Panc1 (cell line): Measurements from ENCODE around the gene CACNA1E. TPM values are rescaled to one million over a fixed set of nuclear protein-coding genes. Genes with fewer than 3 reads are reported as not detected.

Experiments
- ATAC-seq: fragments of 200-7000 bp; cut with Tn5 transposase; 2 replicates; pipeline ENCODE4 v1.9.1; 2020; ENCODE audit warnings: mild to moderate bottlenecking, moderate library complexity
- BruUV-seq: library from RNA; stranded (reverse); fragments of 400-500 nt; replicated peaks from 2 replicates; lab custom pipeline; 2021; lab: Mats Ljungman, UMichigan
- CTCF ChIA-PET: fragments of 300-600 bp; sonication (Branson Sonifier 250); formaldehyde crosslinking; loops from one replicate; lab custom pipeline; 2022; ENCODE audit warnings: antibody characterized with exemption; lab: Charles Lee
- POLR2A ChIA-PET: fragments of 300-600 bp; sonication (Branson Sonifier 250); formaldehyde crosslinking; loops from one replicate; lab custom pipeline; 2022; ENCODE audit warnings: antibody characterized with exemption; lab: Charles Lee
- DNase-seq: peaks from one replicate; pipeline ENCODE4 v3.0.0-alpha.2; 2010; ENCODE audit warnings: low read depth, low spot score
- H3K27ac ChIP-seq: 2 replicates; pipeline ENCODE4 v1.5.1; 2011; ENCODE audit warnings: mild to moderate bottlenecking, low read length, inconsistent platforms
- H3K27me3 ChIP-seq: fragments of 200-500 bp; sonication (Bioruptor generic); 2 replicates; pipeline ENCODE4 v1.6.0; 2014; ENCODE audit warnings: low read length, inconsistent platforms; ENCODE audit not compliant: control insufficient read depth, insufficient read depth
- H3K36me3 ChIP-seq: fragments of 200-500 bp; sonication (Bioruptor generic); 2 replicates; pipeline ENCODE4 v1.5.1; 2014; ENCODE audit warnings: inconsistent platforms, mild to moderate bottlenecking, low read length, moderate library complexity; ENCODE audit not compliant: control insufficient read depth, insufficient read depth
- H3K4me1 ChIP-seq: 2 replicates; pipeline ENCODE4 v1.5.1; 2011; ENCODE audit warnings: inconsistent platforms, mild to moderate bottlenecking, low read length, moderate library complexity; ENCODE audit not compliant: control insufficient read depth, insufficient read depth
- H3K4me3 ChIP-seq, 2 experiments: 2 replicates each; pipeline ENCODE4 v1.5.1; 2011 to 2012; ENCODE audit warnings: low read depth in 2 of 2, low read length in 2 of 2, mild to moderate bottlenecking in 2 of 2, inconsistent platforms in 1 of 2, moderate library complexity in 1 of 2
- H3K9me3 ChIP-seq: fragments of 200-500 bp; sonication (Bioruptor generic); 2 replicates; pipeline ENCODE4 v1.5.1; 2014; ENCODE audit warnings: low read depth, mild to moderate bottlenecking, inconsistent platforms, low read length, moderate library complexity; ENCODE audit not compliant: control insufficient read depth, insufficient read depth
- CTCF ChIP-seq: fragments of 450-650 bp; IDR thresholded peaks from 2 replicates; pipeline ENCODE4 v1.5.1; 2017; ENCODE audit warnings: mild to moderate bottlenecking
- POLR2AphosphoS5 ChIP-seq: IDR thresholded peaks from 2 replicates; pipeline ENCODE4 v1.6.1; 2012; ENCODE audit warnings: mild to moderate bottlenecking, low read depth, low read length, moderate library complexity
- SIN3A ChIP-seq: IDR thresholded peaks from 2 replicates; pipeline ENCODE4 v1.6.1; 2012; ENCODE audit warnings: low read depth, mild to moderate bottlenecking, low read length, moderate library complexity, borderline replicate concordance; ENCODE audit not compliant: insufficient read depth
- TCF7L2 ChIP-seq: IDR thresholded peaks from 2 replicates; pipeline ENCODE4 v1.6.1; 2011; ENCODE audit warnings: mild to moderate bottlenecking, low read depth, low read length, inconsistent platforms
- in situ Hi-C: cut with HindIII; loops from 2 replicates; pipeline ENCODE4 v1.10.0; 2016; ENCODE audit warnings: low sequenced_read_pairs, low pct_unique_long_range_greater_than_20kb
- intact Hi-C: fragments of 100-400 bp; cut with micrococcal nuclease; formaldehyde crosslinking; loops from one replicate; pipeline ENCODE4 v1.10.0; 2022; ENCODE audit not compliant: unreplicated experiment
- total RNA-seq: library from RNA; stranded (reverse); gene quantifications from one replicate; pipeline ENCODE4 v1.2.1, GENCODE V29; 2021; ENCODE audit not compliant: unreplicated experiment
- TF ChIP-seq, protein P1 (sequence below), 2 experiments: IDR thresholded peaks; 2 replicates each; pipeline ENCODE4 v1.6.1; 2011 to 2012; ENCODE audit warnings: low read depth in 2 of 2, control low read depth in 1 of 2, low read length in 1 of 2, mild to moderate bottlenecking in 1 of 2, moderate library complexity in 1 of 2; ENCODE audit not compliant: insufficient read depth in 1 of 2

Gene CACNA1E
- total RNA-seq, 1 experiment from 2014 or later = not detected

DNA sequence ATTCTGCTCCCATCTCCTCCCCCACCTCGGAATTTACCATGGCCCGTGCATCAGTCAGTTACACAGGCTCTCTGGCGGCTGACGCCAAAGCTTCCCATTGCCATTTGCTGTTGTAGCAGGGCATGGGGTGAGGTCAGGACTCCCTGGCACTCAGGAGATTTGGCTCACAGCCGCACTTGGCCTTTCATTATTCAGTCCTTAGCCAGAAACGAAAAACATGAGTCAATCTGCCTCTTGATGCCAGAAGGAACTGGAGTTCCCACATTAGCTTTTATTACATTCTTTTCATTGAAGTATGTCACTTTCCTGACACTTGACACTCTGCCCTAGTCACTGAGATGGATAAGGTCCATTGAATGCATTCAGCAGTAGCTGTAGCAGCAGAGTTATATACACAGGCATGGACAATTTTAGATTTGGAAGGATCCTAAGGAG is 260.6 kb downstream of the CACNA1E start:
- no peak for DNase-seq
- Histone ChIP-seq H3K27ac (no peak overlapping the region), H3K36me3 (no peaks in the 10 kb centered on the region), H3K4me3 (no peak overlapping the region), H3K9me3 (no peaks in the 10 kb centered on the region), H3K4me1 (no peaks in the 10 kb centered on the region), H3K27me3 (no peaks in the 10 kb centered on the region)
- ChIA-PET POLR2A (no interaction called here), CTCF (no interaction called here)
- ATAC-seq = no peak
- TF ChIP-seq SIN3A = no peak
- no peak for TF ChIP-seq TCF7L2
- TF ChIP-seq, protein P1, sequence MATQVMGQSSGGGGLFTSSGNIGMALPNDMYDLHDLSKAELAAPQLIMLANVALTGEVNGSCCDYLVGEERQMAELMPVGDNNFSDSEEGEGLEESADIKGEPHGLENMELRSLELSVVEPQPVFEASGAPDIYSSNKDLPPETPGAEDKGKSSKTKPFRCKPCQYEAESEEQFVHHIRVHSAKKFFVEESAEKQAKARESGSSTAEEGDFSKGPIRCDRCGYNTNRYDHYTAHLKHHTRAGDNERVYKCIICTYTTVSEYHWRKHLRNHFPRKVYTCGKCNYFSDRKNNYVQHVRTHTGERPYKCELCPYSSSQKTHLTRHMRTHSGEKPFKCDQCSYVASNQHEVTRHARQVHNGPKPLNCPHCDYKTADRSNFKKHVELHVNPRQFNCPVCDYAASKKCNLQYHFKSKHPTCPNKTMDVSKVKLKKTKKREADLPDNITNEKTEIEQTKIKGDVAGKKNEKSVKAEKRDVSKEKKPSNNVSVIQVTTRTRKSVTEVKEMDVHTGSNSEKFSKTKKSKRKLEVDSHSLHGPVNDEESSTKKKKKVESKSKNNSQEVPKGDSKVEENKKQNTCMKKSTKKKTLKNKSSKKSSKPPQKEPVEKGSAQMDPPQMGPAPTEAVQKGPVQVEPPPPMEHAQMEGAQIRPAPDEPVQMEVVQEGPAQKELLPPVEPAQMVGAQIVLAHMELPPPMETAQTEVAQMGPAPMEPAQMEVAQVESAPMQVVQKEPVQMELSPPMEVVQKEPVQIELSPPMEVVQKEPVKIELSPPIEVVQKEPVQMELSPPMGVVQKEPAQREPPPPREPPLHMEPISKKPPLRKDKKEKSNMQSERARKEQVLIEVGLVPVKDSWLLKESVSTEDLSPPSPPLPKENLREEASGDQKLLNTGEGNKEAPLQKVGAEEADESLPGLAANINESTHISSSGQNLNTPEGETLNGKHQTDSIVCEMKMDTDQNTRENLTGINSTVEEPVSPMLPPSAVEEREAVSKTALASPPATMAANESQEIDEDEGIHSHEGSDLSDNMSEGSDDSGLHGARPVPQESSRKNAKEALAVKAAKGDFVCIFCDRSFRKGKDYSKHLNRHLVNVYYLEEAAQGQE (IDR thresholded peaks at IDR 0.05; ENCODE audit: insufficient read depth in 1 of 2, low read depth in 2 of 2, low read length in 1 of 2) = no peak
- TF ChIP-seq CTCF = no peak
- no peak for TF ChIP-seq POLR2AphosphoS5
- in situ Hi-C loops = no loop called here
- intact Hi-C loops = no loop called here
- no TSS peak for BruUV-seq

DNA sequence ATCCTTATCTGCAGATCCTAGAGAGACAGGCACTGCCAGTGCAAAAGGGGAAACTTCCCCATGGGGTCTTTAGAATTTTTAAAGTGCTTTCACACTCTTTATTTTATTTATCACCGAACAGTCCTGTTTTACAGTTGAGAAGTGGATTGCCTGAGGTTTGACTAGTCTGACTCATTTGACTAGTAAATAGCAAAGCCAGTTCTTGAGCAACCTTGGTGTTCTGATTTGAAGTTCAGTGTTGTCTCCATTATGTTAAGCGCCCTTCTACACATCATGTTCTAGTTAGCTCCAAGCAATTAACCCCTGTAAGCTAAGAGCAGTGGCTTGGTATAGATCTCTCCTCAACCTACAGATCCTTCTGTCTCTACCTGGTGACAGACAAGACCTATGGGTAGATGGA is 262.9 kb downstream of the CACNA1E start:
- H3K27me3 ChIP-seq = no peaks in the 10 kb centered on the region
- in situ Hi-C loops (no loop called here), intact Hi-C loops (no loop called here)
- no peak overlapping the region for H3K27ac ChIP-seq
- ChIA-PET POLR2A (no interaction called here), CTCF (no interaction called here)
- no peak for ATAC-seq
- no peaks in the 10 kb centered on the region for H3K9me3 ChIP-seq
- no peaks in the 10 kb centered on the region for H3K36me3 ChIP-seq
- H3K4me3 ChIP-seq = no peak overlapping the region
- TF ChIP-seq CTCF (no peak), SIN3A (no peak), POLR2AphosphoS5 (no peak), TCF7L2 (no peak)
- TF ChIP-seq, protein P1 (IDR thresholded peaks at IDR 0.05; ENCODE audit: insufficient read depth in 1 of 2, low read depth in 2 of 2, low read length in 1 of 2) = no peak
- DNase-seq = no peak
- H3K4me1 ChIP-seq = no peaks in the 10 kb centered on the region
- no TSS peak for BruUV-seq
